Regular cardiac myocyte (primary cell): ENCODE results near the gene FBXL12. TPM values are rescaled to one million over a fixed set of nuclear protein-coding genes. Genes with fewer than 3 reads are reported as not detected.

ENCODE experiments used
- total RNA-seq: library from RNA; depleted of rRNA; stranded (reverse); fragments of >200 nt; gene quantifications from 2 replicates; pipeline ENCODE4 v1.2.3, GENCODE V29; 2014

The FBXL12 gene
- 14.8 and 21.7 TPM in 2 replicates for total RNA-seq

GRCh38 chr19:9818734-9819595, at the start of gene FBXL12:
FBXL12 (minus strand) TSS chr19:9819079; CDS start chr19:9818813, 266 bp downstream.

DNA sequence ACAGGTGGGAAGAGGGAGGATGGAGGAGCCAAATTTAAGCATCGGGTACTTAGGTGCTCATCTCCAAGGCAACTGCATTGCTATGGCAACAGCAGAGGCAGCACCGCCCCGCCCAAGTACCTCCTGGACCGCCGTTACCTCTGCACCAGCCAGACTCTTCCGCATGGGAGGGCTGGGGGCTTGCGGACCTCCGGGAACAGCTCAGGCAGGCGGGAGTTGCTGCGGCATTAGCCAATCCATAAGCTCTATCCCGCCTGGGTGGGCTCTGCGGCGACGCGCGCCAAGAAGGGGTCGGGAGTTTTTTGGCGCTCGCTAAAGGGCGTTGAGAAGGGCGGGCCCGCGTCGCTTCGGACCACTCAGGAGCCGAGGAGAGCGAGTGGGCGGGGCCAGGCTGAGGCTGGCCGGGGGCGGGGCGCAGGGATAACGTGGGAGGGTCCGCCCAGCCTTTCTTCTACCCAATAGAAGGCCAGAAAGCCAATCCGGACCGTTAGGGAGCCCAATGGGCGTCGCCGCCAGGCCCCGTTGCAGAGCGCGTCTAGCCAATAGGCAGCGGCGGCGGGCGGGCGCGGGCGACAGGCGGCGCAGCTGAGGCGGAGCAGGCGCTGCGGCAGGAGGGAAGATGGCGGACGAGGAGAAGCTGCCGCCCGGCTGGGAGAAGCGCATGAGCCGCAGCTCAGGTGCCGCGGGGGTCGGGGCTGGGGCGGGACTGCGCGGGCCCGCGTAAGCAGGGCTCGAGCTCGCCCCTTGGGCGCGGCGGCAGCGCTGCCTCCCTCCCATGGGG, 16.0 kb upstream of the FBXL12 start, which contains the start of gene PIN1:
Gene PIN1, plus strand, starts transcription at position 593 of the 781 bp plus-strand sequence. Its CDS starts 27 bp downstream, at position 620.

DNA sequence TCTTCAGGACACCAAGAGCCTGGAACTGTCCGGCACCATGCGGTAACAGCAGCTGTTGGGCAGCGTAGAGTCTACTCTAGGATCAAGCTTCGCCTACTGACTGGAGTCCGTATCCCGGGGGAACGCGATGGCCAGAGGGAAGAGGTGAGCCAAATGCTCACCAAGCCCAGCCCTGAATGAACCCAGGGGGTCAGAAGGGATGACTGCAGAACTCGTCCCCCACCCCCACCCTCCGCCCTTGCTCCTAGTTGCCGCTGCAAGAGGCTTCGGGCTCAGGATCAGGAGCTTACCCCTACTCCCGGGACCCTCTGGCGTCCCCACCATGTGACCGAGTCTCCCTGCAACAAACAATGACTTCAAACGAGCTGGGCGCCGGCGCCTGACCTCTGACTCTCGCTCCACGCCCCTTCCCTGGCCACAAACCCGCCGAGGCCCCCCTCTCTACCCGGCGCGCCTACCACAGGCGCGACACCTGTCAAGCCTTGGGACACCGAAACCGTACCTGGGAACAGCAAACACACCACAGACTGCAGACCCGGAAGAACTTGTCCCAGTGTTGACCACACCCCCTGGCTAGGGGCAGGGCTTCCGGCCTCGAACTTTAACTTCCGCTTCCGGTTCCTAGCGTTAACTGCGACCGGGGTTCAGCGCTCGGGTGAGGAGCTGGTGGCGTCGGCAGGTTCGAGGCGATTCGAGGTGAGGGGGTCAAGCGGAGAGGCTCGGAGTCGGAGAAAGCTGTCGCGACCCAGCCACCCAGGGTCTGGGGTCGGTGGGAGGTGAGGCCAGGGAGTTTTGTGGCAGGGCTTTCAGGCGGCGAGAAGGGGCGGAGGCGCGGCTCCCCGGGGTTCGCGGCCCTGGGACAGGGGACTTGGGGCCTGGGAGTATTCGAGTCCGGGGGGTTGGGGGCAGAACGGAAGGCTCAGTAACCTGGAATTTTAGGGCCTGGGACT, 8.7 kb upstream of the FBXL12 start, which contains the start of gene UBL5:
Gene UBL5, plus strand, starts transcription at position 630 of the 950 bp plus-strand sequence. CDS start 420 bp downstream, outside the sequence.

GRCh38 chr19:9768175-9769112, 50.4 kb downstream of the FBXL12 start, which contains the start of gene ZNF846:
ZNF846 (minus strand) TSS chr19:9768738; CDS start chr19:9764950, 3,788 bp downstream.

Other genes starting within 250 kb of the FBXL12 start
- gene ZNF121, start 234.6 kb downstream of the FBXL12 start, total RNA-seq, result 44.5 and 67.1 TPM in 2 replicates
- gene ZNF561, start 197.8 kb downstream of the FBXL12 start, total RNA-seq, result 37.4 and 42.8 TPM in 2 replicates
- 31.6 and 40.9 TPM in 2 replicates for gene ZNF562, start 144.0 kb downstream of the FBXL12 start, total RNA-seq
- gene ZNF846, start 50.3 kb downstream of the FBXL12 start, total RNA-seq, result 6.7 and 20.6 TPM in 2 replicates
- 357 and 386 TPM in 2 replicates for gene UBL5, start 8.8 kb upstream of the FBXL12 start, total RNA-seq
- gene PIN1, start 16.2 kb upstream of the FBXL12 start, total RNA-seq, result 77.2 and 144 TPM in 2 replicates
- gene OLFM2, start 117.4 kb upstream of the FBXL12 start, total RNA-seq, result 2.9 and 37.5 TPM in 2 replicates
- 4.0 and 18.6 TPM in 2 replicates for gene COL5A3, start 191.4 kb upstream of the FBXL12 start, total RNA-seq
- not detected in 2 replicates for gene RDH8, start 194.4 kb upstream of the FBXL12 start, total RNA-seq